ENCODE data around the gene FURIN. TPM values are rescaled to one million over a fixed set of nuclear protein-coding genes. Genes with fewer than 3 reads are reported as not detected.
"Not testable (repeated sequence)": the region's sequence is repeated elsewhere in the genome, so short reads cannot be mapped to it uniquely, and the experiment has no call there.

FURIN gene
- total and polyA plus RNA-seq, 2 donors (not counting 1 experiment from before 2014, with no cell fraction given), result 19.4 to 27.9 TPM

DNA sequence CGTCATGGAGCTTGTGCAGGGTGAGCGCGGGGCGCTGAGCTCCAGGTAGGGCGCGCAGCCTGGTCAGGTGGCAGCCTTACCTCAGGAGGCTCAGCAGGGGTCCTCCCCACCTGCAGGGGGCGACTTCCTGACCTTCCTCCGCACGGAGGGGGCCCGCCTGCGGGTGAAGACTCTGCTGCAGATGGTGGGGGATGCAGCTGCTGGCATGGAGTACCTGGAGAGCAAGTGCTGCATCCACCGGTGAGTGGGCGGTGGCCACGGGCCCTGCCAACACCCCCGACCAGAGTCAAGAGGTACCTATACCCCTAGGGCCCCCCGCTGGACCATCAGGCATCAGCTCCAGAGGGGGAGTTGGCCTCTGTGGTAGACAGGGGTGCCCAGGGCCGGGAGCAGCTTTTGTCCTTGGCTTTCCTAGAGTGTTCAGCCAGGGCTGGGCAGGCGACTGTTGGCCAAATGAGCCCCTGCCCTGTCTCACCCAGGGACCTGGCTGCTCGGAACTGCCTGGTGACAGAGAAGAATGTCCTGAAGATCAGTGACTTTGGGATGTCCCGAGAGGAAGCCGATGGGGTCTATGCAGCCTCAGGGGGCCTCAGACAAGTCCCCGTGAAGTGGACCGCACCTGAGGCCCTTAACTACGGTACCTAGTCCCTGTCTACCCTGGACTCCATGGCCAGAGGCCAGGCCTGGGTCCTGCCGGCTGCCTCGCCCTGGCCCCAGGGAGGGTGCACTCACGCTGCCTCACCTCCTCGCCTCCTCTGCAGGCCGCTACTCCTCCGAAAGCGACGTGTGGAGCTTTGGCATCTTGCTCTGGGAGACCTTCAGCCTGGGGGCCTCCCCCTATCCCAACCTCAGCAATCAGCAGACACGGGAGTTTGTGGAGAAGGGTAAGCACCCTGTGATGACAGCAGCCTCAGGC is 25.0 kb downstream of the FURIN start:
- H3K4me2 ChIP-seq (ENCODE audit: extremely low read depth, insufficient read depth, low read length), result no peak overlapping the region
- no peaks in the 10 kb centered on the region for H3K9me3 ChIP-seq (ENCODE audit: control insufficient read depth, insufficient read depth, low read depth, low read length)
- H4K20me1 ChIP-seq (ENCODE audit: control insufficient read depth, extremely low read depth, insufficient read depth, low read length), result no peaks in the 10 kb centered on the region
- TF ChIP-seq EZH2 (IDR thresholded peaks at IDR 0.05; ENCODE audit: low read length, missing control alignments), result no peak
- TF ChIP-seq, protein P1, sequence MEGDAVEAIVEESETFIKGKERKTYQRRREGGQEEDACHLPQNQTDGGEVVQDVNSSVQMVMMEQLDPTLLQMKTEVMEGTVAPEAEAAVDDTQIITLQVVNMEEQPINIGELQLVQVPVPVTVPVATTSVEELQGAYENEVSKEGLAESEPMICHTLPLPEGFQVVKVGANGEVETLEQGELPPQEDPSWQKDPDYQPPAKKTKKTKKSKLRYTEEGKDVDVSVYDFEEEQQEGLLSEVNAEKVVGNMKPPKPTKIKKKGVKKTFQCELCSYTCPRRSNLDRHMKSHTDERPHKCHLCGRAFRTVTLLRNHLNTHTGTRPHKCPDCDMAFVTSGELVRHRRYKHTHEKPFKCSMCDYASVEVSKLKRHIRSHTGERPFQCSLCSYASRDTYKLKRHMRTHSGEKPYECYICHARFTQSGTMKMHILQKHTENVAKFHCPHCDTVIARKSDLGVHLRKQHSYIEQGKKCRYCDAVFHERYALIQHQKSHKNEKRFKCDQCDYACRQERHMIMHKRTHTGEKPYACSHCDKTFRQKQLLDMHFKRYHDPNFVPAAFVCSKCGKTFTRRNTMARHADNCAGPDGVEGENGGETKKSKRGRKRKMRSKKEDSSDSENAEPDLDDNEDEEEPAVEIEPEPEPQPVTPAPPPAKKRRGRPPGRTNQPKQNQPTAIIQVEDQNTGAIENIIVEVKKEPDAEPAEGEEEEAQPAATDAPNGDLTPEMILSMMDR (conservative IDR thresholded peaks at IDR 0.05 in 1 of 2, IDR thresholded peaks at IDR 0.05 in 1 of 2; ENCODE audit: low read depth in 1 of 2, low read length in 2 of 2), result no peak
- no peaks in the 10 kb centered on the region for H3K4me1 ChIP-seq (ENCODE audit: control insufficient read depth, extremely low read depth, insufficient read depth, low read length)
- H3K9ac ChIP-seq (ENCODE audit: insufficient read depth, low read length), result no peak overlapping the region
- no peaks in the 10 kb centered on the region for H3K27me3 ChIP-seq (ENCODE audit: control insufficient read depth, insufficient read depth, low read length)
- H3K4me3 ChIP-seq (replicated peaks in 1 of 4; ENCODE audit: control extremely low read depth in 1 of 4, insufficient read depth in 1 of 4, low read depth in 3 of 4, low read length in 4 of 4), result no peak overlapping the region
- no peak overlapping the region for H2AFZ ChIP-seq (ENCODE audit: low read length)
- no peaks in the 10 kb centered on the region for H3K79me2 ChIP-seq (ENCODE audit: control insufficient read depth, insufficient read depth, low read length)
- no peak overlapping the region for H3K27ac ChIP-seq (ENCODE audit: insufficient read depth, low read length)
- H3K36me3 ChIP-seq (ENCODE audit: control insufficient read depth, insufficient read depth, low read length), result peaks cover 23% of the 10 kb centered on the region
- DNase-seq (ENCODE audit: low read depth in 2 of 2), result no peak

DNA sequence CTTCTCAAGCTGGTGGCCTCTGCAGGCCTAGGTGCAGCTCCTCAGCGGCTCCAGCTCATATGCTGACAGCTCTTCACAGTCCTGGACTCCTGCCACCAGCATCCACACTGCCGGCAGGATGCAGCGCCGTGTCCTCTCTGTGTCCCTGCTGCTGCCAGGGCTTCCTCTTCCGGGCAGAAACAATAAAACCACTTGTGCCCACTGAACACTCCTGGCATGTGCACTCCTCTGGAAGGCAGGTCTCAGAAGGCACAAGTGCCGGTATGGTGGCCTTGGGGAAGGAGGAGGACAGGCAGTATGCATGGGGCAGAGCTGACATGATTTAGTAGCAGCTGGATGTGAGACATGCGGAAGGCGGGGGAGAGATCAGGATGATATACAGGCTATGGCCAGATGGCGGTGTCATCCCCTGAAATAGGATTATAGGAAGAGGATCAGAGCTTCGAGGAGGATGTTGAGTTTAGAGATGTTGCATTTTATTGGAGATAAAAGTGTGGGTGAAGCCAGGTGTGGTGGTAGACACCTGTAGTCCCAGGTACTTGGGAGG is 27.3 kb downstream of the FURIN start:
- no peak for DNase-seq (ENCODE audit: low read depth in 2 of 2)
- Histone ChIP-seq H2AFZ (ENCODE audit: low read length) (no peak overlapping the region), H3K9ac (ENCODE audit: insufficient read depth, low read length) (no peak overlapping the region)

GRCh38 chr15:90897131-90897655 is 28.8 kb downstream of the FURIN start:
- H3K4me3 ChIP-seq (replicated peaks in 1 of 4; ENCODE audit: control extremely low read depth in 1 of 4, insufficient read depth in 1 of 4, low read depth in 3 of 4, low read length in 4 of 4); H3K27me3 ChIP-seq (ENCODE audit: control insufficient read depth, insufficient read depth, low read length); H3K79me2 ChIP-seq (ENCODE audit: control insufficient read depth, insufficient read depth, low read length); DNase-seq (ENCODE audit: low read depth in 2 of 2); H3K9me3 ChIP-seq (ENCODE audit: control insufficient read depth, insufficient read depth, low read depth, low read length); H3K27ac ChIP-seq (ENCODE audit: insufficient read depth, low read length); H3K9ac ChIP-seq (ENCODE audit: insufficient read depth, low read length); H3K4me2 ChIP-seq (ENCODE audit: extremely low read depth, insufficient read depth, low read length); H4K20me1 ChIP-seq (ENCODE audit: control insufficient read depth, extremely low read depth, insufficient read depth, low read length); H3K4me1 ChIP-seq (ENCODE audit: control insufficient read depth, extremely low read depth, insufficient read depth, low read length); H2AFZ ChIP-seq (ENCODE audit: low read length): not testable (repeated sequence)
- H3K36me3 ChIP-seq (ENCODE audit: control insufficient read depth, insufficient read depth, low read length), result peaks cover 15% of the 10 kb centered on the region

More for the DNA sequence above, 27.3 kb downstream of the FURIN start:
- Histone ChIP-seq H3K9me3 (ENCODE audit: control insufficient read depth, insufficient read depth, low read depth, low read length) (no peaks in the 10 kb centered on the region), H3K4me2 (ENCODE audit: extremely low read depth, insufficient read depth, low read length) (no peak overlapping the region), H3K36me3 (ENCODE audit: control insufficient read depth, insufficient read depth, low read length) (peaks cover 15% of the 10 kb centered on the region), H3K79me2 (ENCODE audit: control insufficient read depth, insufficient read depth, low read length) (no peaks in the 10 kb centered on the region), H3K4me1 (ENCODE audit: control insufficient read depth, extremely low read depth, insufficient read depth, low read length) (no peaks in the 10 kb centered on the region), H3K27me3 (ENCODE audit: control insufficient read depth, insufficient read depth, low read length) (no peaks in the 10 kb centered on the region), H4K20me1 (ENCODE audit: control insufficient read depth, extremely low read depth, insufficient read depth, low read length) (no peaks in the 10 kb centered on the region), H3K27ac (ENCODE audit: insufficient read depth, low read length) (no peak overlapping the region), H3K4me3 (replicated peaks in 1 of 4; ENCODE audit: control extremely low read depth in 1 of 4, insufficient read depth in 1 of 4, low read depth in 3 of 4, low read length in 4 of 4) (no peak overlapping the region)
- no peak for TF ChIP-seq EZH2 (IDR thresholded peaks at IDR 0.05; ENCODE audit: low read length, missing control alignments)
- TF ChIP-seq, protein P1 (conservative IDR thresholded peaks at IDR 0.05 in 1 of 2, IDR thresholded peaks at IDR 0.05 in 1 of 2; ENCODE audit: low read depth in 1 of 2, low read length in 2 of 2), result no peak

Measured in fibroblast of lung (primary cell).